Measurements from ENCODE around the gene PEX7.
"Not testable (repeated sequence)": the region's sequence is repeated elsewhere in the genome, so short reads cannot be mapped to it uniquely, and the experiment has no call there.

Gene PEX7

GRCh38 chr6:136784910-136785746 lies 37.3 kb upstream of the PEX7 start:
- Mint-ChIP-seq H3K27ac (peak overlapping the region; percentile 87), H3K36me3 (peaks cover 11% of the 10 kb centered on the region), H3K4me3 (peak overlapping the region; percentile 85), H3K27me3 (no peaks in the 10 kb centered on the region), H3K4me1 (peaks cover 45% of the 10 kb centered on the region), H3K9me3 (no peaks in the 10 kb centered on the region)
- DNase-seq (ENCODE audit: low spot score in 2 of 2) (no peak), ATAC-seq (ENCODE audit: low read depth) (peak; percentile 19)

DNA sequence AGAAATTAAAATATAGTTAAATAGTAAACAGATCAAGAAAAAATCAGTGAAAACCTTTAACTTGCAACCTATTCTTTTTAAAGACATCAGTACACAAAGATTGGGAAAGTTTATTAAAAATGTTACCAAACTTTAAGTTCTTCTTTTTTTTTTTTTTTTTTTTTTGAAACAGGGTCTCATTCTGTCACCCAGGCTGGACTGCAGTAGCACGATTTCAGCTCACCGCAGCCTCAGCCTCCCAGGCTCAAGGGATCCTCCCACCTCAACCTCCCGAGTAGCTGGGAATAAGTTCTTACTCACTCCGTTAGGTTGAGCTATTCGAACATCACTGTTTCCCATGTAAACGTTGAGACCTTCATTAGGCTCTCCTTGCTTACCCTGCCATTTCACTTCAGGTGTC lies 35.7 kb upstream of the PEX7 start:
- no peak for DNase-seq (ENCODE audit: low spot score in 2 of 2)
- H3K27me3 Mint-ChIP-seq = no peaks in the 10 kb centered on the region

DNA sequence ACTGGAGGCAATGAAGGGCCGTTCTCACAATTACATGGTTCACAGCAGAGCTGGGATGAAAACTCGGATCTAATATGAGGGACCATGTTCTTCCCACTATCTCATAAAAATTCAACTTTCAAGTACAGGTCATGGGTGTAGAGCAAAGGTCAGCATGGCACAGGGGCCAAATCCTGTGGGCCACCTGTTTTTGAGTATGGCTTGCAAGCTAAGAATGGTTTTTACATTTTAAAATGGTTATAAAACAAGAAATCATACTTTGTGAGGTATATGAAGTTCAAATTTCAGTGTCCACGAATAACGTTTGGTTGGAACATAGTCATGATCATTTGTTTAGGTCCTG lies 34.7 kb upstream of the PEX7 start:
- H3K4me3 Mint-ChIP-seq = peak overlapping the region; percentile 45
- peaks cover 43% of the 10 kb centered on the region for H3K4me1 Mint-ChIP-seq
- peaks cover 11% of the 10 kb centered on the region for H3K36me3 Mint-ChIP-seq
- DNase-seq (ENCODE audit: low spot score in 2 of 2) (no peak), ATAC-seq (ENCODE audit: low read depth) (no peak)
- H3K27ac Mint-ChIP-seq = peak overlapping the region; percentile 90
- H3K9me3 Mint-ChIP-seq = no peaks in the 10 kb centered on the region
- no peaks in the 10 kb centered on the region for H3K27me3 Mint-ChIP-seq

More for the DNA sequence above, 35.7 kb upstream of the PEX7 start:
- peaks cover 11% of the 10 kb centered on the region for H3K36me3 Mint-ChIP-seq
- no peaks in the 10 kb centered on the region for H3K9me3 Mint-ChIP-seq
- H3K4me1 Mint-ChIP-seq = peaks cover 46% of the 10 kb centered on the region
- no peak overlapping the region for H3K4me3 Mint-ChIP-seq
- no peak for ATAC-seq (ENCODE audit: low read depth)
- no peak overlapping the region for H3K27ac Mint-ChIP-seq

DNA sequence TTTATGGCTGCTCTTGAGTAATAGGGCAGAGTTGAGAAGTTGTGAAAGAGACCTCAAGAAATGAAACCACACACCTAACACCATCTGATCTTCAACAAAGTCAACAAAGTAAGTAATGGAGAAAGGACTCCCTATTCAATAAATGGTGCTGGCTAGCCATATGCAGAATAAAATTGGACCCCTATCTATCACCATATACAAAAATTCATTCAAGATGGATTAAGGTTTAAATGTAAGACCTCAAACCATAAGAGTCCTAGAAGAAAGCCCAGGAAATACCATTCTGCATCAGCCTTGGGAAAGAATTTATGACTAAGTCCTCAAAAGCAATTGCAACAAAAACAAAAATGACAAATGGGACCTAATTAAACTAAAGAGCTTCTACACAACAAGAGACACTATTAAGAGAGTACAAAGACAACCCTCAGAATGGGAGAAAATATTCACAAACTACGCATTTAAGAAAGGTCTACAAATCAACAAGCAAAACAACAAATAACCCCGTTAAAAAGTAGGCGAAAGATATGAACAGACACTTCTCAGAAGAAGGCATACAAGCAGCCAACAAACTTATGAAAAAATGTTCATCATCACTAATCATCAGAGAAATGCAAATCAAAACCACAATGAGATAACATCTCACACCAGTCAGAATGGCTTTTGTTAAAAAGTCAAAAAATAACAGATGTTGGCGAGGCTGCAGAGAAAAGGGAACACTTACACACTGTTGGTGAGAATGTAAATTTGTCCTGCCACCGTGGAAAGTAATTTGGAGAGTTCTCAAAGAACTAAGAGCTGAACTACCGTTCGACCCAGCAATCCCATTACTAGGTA lies 34.1 kb upstream of the PEX7 start:
- peaks cover 44% of the 10 kb centered on the region for H3K4me1 Mint-ChIP-seq

DNA sequence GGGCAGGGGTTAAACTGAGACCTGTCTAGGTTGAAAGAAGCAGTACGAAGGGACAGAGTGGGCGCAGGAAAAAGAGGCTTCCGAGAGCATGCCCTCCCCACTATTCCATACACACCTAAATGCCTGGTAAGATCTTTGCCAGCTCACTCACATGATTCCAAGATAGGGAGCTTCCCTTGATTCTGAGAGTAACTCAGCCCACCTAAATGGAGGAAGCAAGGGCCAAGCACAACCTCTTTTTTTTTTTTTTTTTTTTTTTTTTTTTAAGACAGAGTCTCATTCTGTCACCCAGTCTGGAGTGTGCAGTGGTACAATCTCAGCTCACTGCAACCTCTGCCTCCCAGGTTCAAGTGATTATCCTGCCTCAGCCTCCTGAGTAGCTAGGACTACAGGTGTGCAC lies 33.0 kb upstream of the PEX7 start:
- H3K4me1 Mint-ChIP-seq = peaks cover 38% of the 10 kb centered on the region
- DNase-seq (ENCODE audit: low spot score in 2 of 2); H3K4me3 Mint-ChIP-seq; H3K9me3 Mint-ChIP-seq; H3K27me3 Mint-ChIP-seq; H3K36me3 Mint-ChIP-seq; ATAC-seq (ENCODE audit: low read depth): not testable (repeated sequence)
- H3K27ac Mint-ChIP-seq = peak overlapping the region; percentile 99

More for the DNA sequence above, 34.1 kb upstream of the PEX7 start:
- Mint-ChIP-seq H3K27me3 (no peaks in the 10 kb centered on the region), H3K9me3 (no peaks in the 10 kb centered on the region), H3K27ac (peak overlapping the region; percentile 90), H3K4me3 (peak overlapping the region; percentile 45), H3K36me3 (peaks cover 11% of the 10 kb centered on the region)
- no peak for ATAC-seq (ENCODE audit: low read depth)
- no peak for DNase-seq (ENCODE audit: low spot score in 2 of 2)

DNA sequence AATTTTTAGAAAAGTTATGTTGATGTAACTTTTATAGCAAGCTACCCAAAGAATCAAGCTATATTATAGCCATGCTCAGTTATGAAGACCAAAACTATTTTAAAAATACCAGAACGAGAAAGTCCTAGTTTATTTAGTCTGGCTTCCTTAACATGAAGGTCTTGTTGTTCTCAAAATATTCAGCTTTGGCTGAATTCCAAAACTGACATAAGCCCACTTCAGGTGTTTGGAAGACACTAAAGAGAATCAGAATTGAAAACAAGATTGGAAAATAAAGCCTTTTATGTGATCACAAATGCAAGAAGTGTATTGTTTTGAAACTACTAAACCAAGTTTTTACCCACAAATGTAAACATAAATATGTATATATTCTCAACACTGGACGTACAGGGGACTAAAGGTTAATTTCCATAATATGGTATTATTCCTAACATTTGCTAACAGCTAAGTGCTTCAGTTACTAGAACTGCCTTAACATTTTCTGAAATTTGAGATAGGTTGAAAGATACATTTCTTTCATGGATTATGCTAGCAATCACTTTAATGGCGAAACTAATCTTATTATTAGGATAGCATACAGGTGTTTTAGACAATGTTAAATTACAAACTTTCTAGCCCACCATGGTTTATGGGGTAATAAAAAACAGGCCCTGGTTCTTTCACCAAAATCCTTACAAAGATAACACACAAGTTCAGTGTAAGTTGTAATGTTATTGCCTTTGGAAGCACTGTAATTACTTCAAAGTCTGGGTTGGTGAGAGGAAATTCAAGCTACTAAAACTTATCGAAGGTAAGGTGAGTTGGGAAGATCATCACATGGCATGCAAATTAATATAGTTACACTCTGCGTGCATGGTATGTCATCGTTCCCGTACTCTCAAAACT lies 31.7 kb upstream of the PEX7 start:
- H3K27ac Mint-ChIP-seq = peak overlapping the region; percentile 99
- H3K9me3 Mint-ChIP-seq = no peaks in the 10 kb centered on the region
- DNase-seq (ENCODE audit: low spot score in 2 of 2) = no peak
- H3K36me3 Mint-ChIP-seq = peaks cover 8% of the 10 kb centered on the region
- peaks cover 26% of the 10 kb centered on the region for H3K4me1 Mint-ChIP-seq
- ATAC-seq (ENCODE audit: low read depth) = no peak
- peak overlapping the region; percentile 93 for H3K4me3 Mint-ChIP-seq
- H3K27me3 Mint-ChIP-seq = no peaks in the 10 kb centered on the region

GRCh38 chr6:136791296-136792094 lies 30.9 kb upstream of the PEX7 start:
- Mint-ChIP-seq H3K27ac (peak overlapping the region; percentile 99), H3K4me3 (peak overlapping the region; percentile 93), H3K36me3 (peaks cover 8% of the 10 kb centered on the region), H3K27me3 (no peaks in the 10 kb centered on the region), H3K4me1 (peaks cover 22% of the 10 kb centered on the region), H3K9me3 (no peaks in the 10 kb centered on the region)
- peak; percentile 40 for ATAC-seq (ENCODE audit: low read depth)
- peak; percentile 48 to 63 for DNase-seq (ENCODE audit: low spot score in 2 of 2)

DNA sequence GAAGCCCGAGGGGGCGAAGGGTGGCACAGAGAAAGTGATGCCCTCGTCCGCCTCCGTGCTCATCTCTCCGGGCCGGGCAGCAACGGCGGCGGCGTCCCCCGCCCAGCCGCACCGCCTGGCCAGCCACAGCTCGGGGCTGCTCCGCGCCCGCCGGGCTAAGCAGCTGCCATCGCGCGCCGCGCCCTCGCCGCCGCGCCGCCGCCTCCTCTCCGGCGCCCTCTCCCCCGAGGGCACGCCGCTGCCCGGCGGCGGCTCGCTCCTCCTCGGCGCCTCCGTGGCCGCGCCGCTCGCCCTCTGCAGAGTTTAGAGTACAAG lies 30.3 kb upstream of the PEX7 start:
- Mint-ChIP-seq H3K27me3 (no peaks in the 10 kb centered on the region), H3K4me3 (peak overlapping the region; percentile 93), H3K27ac (peak overlapping the region; percentile 99), H3K4me1 (peaks cover 22% of the 10 kb centered on the region), H3K9me3 (no peaks in the 10 kb centered on the region), H3K36me3 (peaks cover 8% of the 10 kb centered on the region)
- no peak for ATAC-seq (ENCODE audit: low read depth)
- DNase-seq (ENCODE audit: low spot score in 2 of 2) = no peak

DNA sequence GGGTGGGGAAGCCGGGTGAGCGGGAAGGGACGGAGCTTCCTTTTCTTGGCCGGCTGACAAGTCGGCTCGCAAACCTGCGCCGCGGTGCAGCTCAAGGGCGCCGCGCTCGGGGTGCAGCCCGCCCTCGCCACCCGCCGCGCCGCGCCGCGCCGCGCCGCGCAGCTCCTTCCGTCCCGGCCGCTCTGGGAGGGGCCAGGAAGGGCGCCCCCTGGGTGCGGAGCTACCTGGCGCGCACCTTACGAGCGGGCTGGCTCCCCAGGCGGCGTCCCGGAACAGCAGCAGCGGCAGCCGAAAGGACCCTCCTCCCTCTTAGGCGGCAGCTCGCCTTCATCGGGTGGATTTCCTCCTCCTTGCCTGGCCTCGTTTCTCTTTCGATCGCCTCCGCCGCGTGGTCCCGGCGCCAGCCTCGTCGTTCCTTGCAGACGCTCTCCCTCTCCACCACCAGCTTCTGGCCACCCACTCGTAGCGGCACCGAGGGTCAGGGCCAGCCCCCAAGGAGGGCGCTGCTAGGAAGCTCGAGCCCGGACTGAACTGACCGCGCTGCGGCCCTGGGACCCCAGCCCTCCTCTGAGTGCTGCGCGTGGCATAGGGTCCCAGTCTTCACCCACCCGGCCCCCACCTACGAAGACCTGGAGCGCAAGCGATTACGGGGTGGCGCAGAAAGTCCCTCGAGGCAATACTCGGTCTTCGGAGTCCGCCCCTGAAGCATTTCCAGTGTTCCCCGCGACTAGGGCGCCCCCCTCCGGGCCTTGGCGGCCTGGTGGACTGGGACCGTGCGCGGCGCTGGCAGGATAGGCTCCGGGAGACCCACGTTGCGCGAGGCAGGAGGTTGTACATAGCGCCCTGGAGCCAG lies 29.8 kb upstream of the PEX7 start, which contains the start of gene MAP3K5:
MAP3K5 (minus strand) TSS at position 68 of the 853 bp plus-strand sequence. CDS start 320 bp downstream, outside the sequence.
- H3K27ac Mint-ChIP-seq = peak within 1 kb of the TSS; percentile 99
- no peaks in the 10 kb centered on the region for H3K27me3 Mint-ChIP-seq
- no peaks in the 10 kb centered on the region for H3K9me3 Mint-ChIP-seq
- peak; percentile 66 for ATAC-seq (ENCODE audit: low read depth)
- peaks cover 21% of the 10 kb centered on the region for H3K4me1 Mint-ChIP-seq
- H3K36me3 Mint-ChIP-seq = peaks cover 8% of the 10 kb centered on the region
- peak; percentile 97 for DNase-seq (ENCODE audit: low spot score in 2 of 2)
- peak within 1 kb of the TSS; percentile 93 for H3K4me3 Mint-ChIP-seq

- peaks cover 4% of the 10 kb centered on the region for H3K36me3 Mint-ChIP-seq
- ATAC-seq (ENCODE audit: low read depth) (peak; percentile 23), DNase-seq (ENCODE audit: low spot score in 2 of 2) (peak in 1 of 2 donors; percentile 60)
- no peaks in the 10 kb centered on the region for H3K9me3 Mint-ChIP-seq
- H3K27ac Mint-ChIP-seq = peak overlapping the region; percentile 99
- H3K4me3 Mint-ChIP-seq = peak overlapping the region; percentile 93
- peaks cover 13% of the 10 kb centered on the region for H3K4me1 Mint-ChIP-seq
- H3K27me3 Mint-ChIP-seq = no peaks in the 10 kb centered on the region
Measured at GRCh38 chr6:136793363-136793762, 29.0 kb upstream of the PEX7 start.

DNA sequence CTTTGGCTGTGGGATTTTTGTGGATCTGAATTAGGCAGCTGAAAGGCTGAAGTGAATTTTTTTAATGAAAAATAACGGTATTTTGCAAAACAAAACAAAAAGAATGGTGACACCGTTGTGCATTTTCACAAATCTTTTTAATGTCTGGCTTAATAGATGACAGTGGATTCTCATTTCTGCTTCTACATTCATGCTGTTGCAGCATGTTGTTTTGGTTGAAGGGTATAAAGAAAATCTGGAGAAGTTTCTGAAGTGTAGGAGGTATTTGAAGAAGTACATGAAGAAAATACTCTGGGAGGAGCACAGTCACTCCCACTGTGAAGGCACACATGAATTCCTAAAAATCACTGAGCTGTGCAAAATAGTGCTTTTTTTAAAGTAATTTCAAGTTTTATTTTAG lies 27.0 kb upstream of the PEX7 start:
- DNase-seq (ENCODE audit: low spot score in 2 of 2) = no peak
- H3K4me1 Mint-ChIP-seq = peaks cover 6% of the 10 kb centered on the region
- no peak for ATAC-seq (ENCODE audit: low read depth)
- no peak overlapping the region for H3K4me3 Mint-ChIP-seq
- no peak overlapping the region for H3K27ac Mint-ChIP-seq
- H3K27me3 Mint-ChIP-seq = no peaks in the 10 kb centered on the region
- H3K36me3 Mint-ChIP-seq = no peaks in the 10 kb centered on the region
- H3K9me3 Mint-ChIP-seq = no peaks in the 10 kb centered on the region

- Mint-ChIP-seq H3K36me3 (no peaks in the 10 kb centered on the region), H3K9me3 (no peaks in the 10 kb centered on the region), H3K4me1 (peaks cover 4% of the 10 kb centered on the region), H3K4me3 (no peak overlapping the region), H3K27ac (no peak overlapping the region), H3K27me3 (no peaks in the 10 kb centered on the region)
- no peak for DNase-seq (ENCODE audit: low spot score in 2 of 2)
- ATAC-seq (ENCODE audit: low read depth) = no peak
Measured at GRCh38 chr6:136795996-136796395, 26.4 kb upstream of the PEX7 start.

All from memory B cell (primary cell).